Common myeloid progenitor, CD34-positive (primary cell): Measurements from ENCODE around the gene TCF3.
A peak's percentile ranks its signal among the peaks of the same experiment; 100 is the strongest.
"Not testable (repeated sequence)": the region's sequence is repeated elsewhere in the genome, so short reads cannot be mapped to it uniquely, and the experiment has no call there.

ENCODE experiments used
- CTCF ChIA-PET: fragments of 350-600 bp; sonication (Branson Sonifier 250); formaldehyde crosslinking; loops from one replicate; lab custom pipeline; 2021; ENCODE audit warnings: antibody characterized with exemption; lab: Charles Lee
- POLR2A ChIA-PET: fragments of 350-600 bp; sonication (Branson Sonifier 250); formaldehyde crosslinking; loops from one replicate; lab custom pipeline; 2021; ENCODE audit warnings: antibody characterized with exemption; lab: Charles Lee
- DNase-seq, 3 donors: peaks; one replicate each; pipeline versions ENCODE4 v3.0.0 to v3.0.0-alpha.2; 2013
- H3K27ac ChIP-seq, 2 experiments: 1 replicate in 1 of 2; 2 replicates in 1 of 2; pipeline ENCODE4 v1.7.0; 2013; ENCODE audit warnings: inconsistent platforms in 2 of 2, low read length in 2 of 2, mild to moderate bottlenecking in 2 of 2, low read depth in 1 of 2, moderate library complexity in 1 of 2; ENCODE audit not compliant: severe bottlenecking in 2 of 2, insufficient read depth in 1 of 2, poor library complexity in 1 of 2
- H3K27me3 ChIP-seq, 5 experiments: replicated peaks in 2 of 5; 1 replicate in 3 of 5; 2 replicates in 2 of 5; pipeline versions ENCODE4 v1.6.1 to v1.7.0; 2013; ENCODE audit warnings: low read length in 4 of 5, mild to moderate bottlenecking in 2 of 5, moderate library complexity in 2 of 5, inconsistent platforms in 1 of 5; ENCODE audit not compliant: insufficient read depth in 5 of 5, control insufficient read depth in 4 of 5
- H3K36me3 ChIP-seq, 4 experiments: 1 replicate in 2 of 4; 2 replicates in 2 of 4; pipeline versions ENCODE4 v1.6.1 to v1.7.0; 2013; ENCODE audit warnings: low read length in 3 of 4, control low read depth in 1 of 4, mild to moderate bottlenecking in 1 of 4; ENCODE audit not compliant: control insufficient read depth in 4 of 4, insufficient read depth in 4 of 4
- H3K4me1 ChIP-seq, 4 experiments: 1 replicate in 3 of 4; 2 replicates in 1 of 4; pipeline versions ENCODE4 v1.6.1 to v1.7.1; 2013; ENCODE audit warnings: low read length in 3 of 4, mild to moderate bottlenecking in 3 of 4, control low read depth in 1 of 4, inconsistent platforms in 1 of 4, moderate library complexity in 1 of 4; ENCODE audit not compliant: control insufficient read depth in 4 of 4, insufficient read depth in 4 of 4; ENCODE audit errors: control extremely low read depth in 1 of 4
- H3K4me3 ChIP-seq, 7 experiments: 1 replicate in 4 of 7; 2 replicates in 3 of 7; pipeline versions ENCODE4 v1.5.1 to v1.7.0; 2013; ENCODE audit warnings: mild to moderate bottlenecking in 7 of 7, low read length in 6 of 7, moderate library complexity in 6 of 7, inconsistent platforms in 2 of 7, low read depth in 2 of 7, control low read depth in 1 of 7; ENCODE audit not compliant: insufficient read depth in 4 of 7, control insufficient read depth in 1 of 7; ENCODE audit errors: extremely low read depth in 1 of 7
- H3K9me3 ChIP-seq, 5 experiments: 1 replicate in 4 of 5; 2 replicates in 1 of 5; pipeline versions ENCODE4 v1.6.1 to v1.7.1; 2013; ENCODE audit warnings: low read length in 4 of 5, mild to moderate bottlenecking in 2 of 5, inconsistent platforms in 1 of 5, low read depth in 1 of 5, moderate library complexity in 1 of 5; ENCODE audit not compliant: control insufficient read depth in 4 of 5, insufficient read depth in 2 of 5; ENCODE audit errors: control extremely low read depth in 1 of 5
- WGBS: methylation state at CpG from one replicate; pipeline ENCODE4 v1.1.5; 2013; ENCODE audit not compliant: insufficient coverage; 5-methylcytosine and 5-hydroxymethylcytosine counted together

The TCF3 gene

DNA sequence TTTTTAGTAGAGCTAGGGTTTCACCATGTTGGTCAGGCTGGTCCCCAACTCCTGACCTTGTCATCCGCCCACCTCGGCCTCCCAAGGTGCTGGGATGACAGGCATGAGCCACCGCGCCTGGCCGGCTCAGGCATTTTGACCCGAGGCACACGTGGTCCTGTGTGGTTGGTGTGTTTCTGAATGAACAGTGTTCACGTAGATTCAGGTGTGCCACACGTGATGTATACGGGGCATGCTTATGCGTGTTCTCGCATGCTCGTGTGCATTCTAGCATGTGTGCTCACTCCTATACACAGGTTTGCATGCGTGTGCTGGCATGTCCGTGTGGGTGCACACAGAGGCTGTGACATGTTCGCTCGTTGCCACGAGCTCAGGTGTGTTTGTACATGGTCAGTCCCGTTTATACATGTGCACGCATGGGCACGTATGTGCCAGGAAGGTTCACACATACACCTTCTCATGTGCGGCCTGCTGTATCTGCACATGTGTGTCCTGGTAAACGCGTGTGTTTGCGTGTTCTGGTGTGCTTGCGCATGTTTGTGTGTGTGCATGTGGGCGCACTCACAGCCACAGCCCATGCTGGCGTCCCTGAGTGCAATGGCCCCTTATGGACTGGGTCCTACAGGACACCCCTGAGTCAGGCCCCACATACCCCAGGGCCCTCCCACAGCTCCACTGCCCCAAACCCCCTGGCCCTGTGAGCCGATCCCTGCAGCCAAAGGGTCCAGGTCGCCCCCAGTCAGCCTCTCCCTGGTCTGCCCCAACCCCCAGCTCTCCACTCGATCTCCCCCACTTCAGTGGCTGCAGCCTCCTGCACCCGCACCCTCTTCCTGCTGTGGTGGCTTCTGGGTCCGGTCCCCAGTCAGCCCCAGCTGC, 20.6 kb upstream of the TCF3 start:
- H3K27me3 ChIP-seq = peaks cover 0 to 91% (median 29%) of the 10 kb centered on the region in 5 experiments
- no peak for DNase-seq
- WGBS = 89% methylated on average over 28 of the region's 33 CpGs
- H3K4me3 ChIP-seq = no peak overlapping the region
- no peak overlapping the region for H3K27ac ChIP-seq
- no peaks in the 10 kb centered on the region for H3K9me3 ChIP-seq
- ChIA-PET POLR2A (interaction anchor here (0.8 kb wide), 1 partner anchor 95 kb away, joined by 3 read pairs; no protein-coding TSS in a partner anchor), CTCF (interaction anchor here (0.6 to 5.0 kb wide), 27 partner anchors 9 to 165 kb away, joined by 3 to 32 read pairs (median 4); partner anchors contain the start of gene UQCR11)
- peaks cover 0 to 15% (median 13%) of the 10 kb centered on the region in 4 experiments for H3K4me1 ChIP-seq
- H3K36me3 ChIP-seq = no peaks in the 10 kb centered on the region

- H3K27me3 ChIP-seq = peaks cover 0 to 90% (median 28%) of the 10 kb centered on the region in 5 experiments
- DNase-seq = peak; percentile 61 to 73 (median 70)
- WGBS = 5% methylated on average over 40 of the region's 57 CpGs
- no peaks in the 10 kb centered on the region for H3K36me3 ChIP-seq
- no peak overlapping the region for H3K27ac ChIP-seq
- H3K9me3 ChIP-seq = no peaks in the 10 kb centered on the region
- ChIA-PET CTCF (interaction anchor here (0.6 to 5.0 kb wide), 24 partner anchors 8 to 166 kb away, joined by 3 to 32 read pairs (median 4); partner anchors contain the start of gene UQCR11), POLR2A (no interaction called here)
- H3K4me3 ChIP-seq = peak overlapping the region in 6 of 7 experiments; percentile 7 to 48 (median 34)
- peaks cover 0 to 23% (median 20%) of the 10 kb centered on the region in 4 experiments for H3K4me1 ChIP-seq
Observed at GRCh38 chr19:1672038-1672768, 19.8 kb upstream of the TCF3 start.

GRCh38 chr19:1671716-1672037, 19.3 kb upstream of the TCF3 start:
- H3K36me3 ChIP-seq = no peaks in the 10 kb centered on the region
- no peaks in the 10 kb centered on the region for H3K9me3 ChIP-seq
- no peak overlapping the region for H3K27ac ChIP-seq
- H3K27me3 ChIP-seq = peaks cover 0 to 87% (median 24%) of the 10 kb centered on the region in 5 experiments
- DNase-seq = no peak
- 6% methylated on average over 12 of the region's 17 CpGs for WGBS
- POLR2A ChIA-PET = no interaction called here
- H3K4me3 ChIP-seq = peak overlapping the region in 1 of 7 experiments; percentile 47
- CTCF ChIA-PET = interaction anchor here (0.9 to 5.0 kb wide), 15 partner anchors 8 to 167 kb away, joined by 3 to 32 read pairs (median 3); partner anchors contain the start of gene UQCR11
- peaks cover 0 to 24% (median 22%) of the 10 kb centered on the region in 4 experiments for H3K4me1 ChIP-seq

DNA sequence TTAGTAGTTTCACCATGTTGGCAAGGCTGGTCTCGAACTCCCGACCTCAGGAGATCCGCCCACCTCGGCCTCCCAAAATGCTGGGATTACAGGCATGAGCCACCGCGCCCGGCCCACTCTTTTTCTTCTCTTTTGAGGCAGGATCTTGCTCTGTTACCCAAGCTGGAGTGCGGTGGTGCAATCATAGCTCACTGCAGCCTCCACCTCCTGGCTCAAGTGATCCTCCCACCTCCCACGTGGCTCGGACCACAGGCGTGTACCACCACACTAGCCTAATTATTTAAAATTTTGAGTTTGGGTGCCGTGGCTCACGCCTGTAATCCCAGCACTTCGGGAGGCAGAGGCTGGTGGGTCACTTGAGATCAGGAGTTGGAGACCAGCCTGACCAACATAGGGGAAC, 18.3 kb upstream of the TCF3 start:
- 47% methylated on average over 12 of the region's 14 CpGs for WGBS
- Histone ChIP-seq H3K4me1 (peaks cover 0 to 24% (median 22%) of the 10 kb centered on the region in 4 experiments), H3K27me3 (peaks cover 0 to 78% (median 15%) of the 10 kb centered on the region in 5 experiments)
- H3K9me3 ChIP-seq, H3K36me3 ChIP-seq, H3K27ac ChIP-seq, H3K4me3 ChIP-seq, DNase-seq, POLR2A ChIA-PET: not testable (repeated sequence)
- CTCF ChIA-PET = interaction anchor here (0.8 to 5.0 kb wide), 7 partner anchors 46 to 124 kb away, joined by 3 to 32 read pairs (median 7); partner anchors contain the start of gene UQCR11

- peak in 2 of 3 donors; percentile 32 to 40 for DNase-seq
- CTCF ChIA-PET = interaction anchor here (1.2 kb wide), 1 partner anchor 63 kb away, joined by 4 read pairs; no protein-coding TSS in a partner anchor
- POLR2A ChIA-PET = no interaction called here
- Histone ChIP-seq H3K4me3 (no peak overlapping the region), H3K36me3 (no peaks in the 10 kb centered on the region), H3K27me3 (peaks cover 0 to 60% (median 13%) of the 10 kb centered on the region in 5 experiments), H3K9me3 (no peaks in the 10 kb centered on the region), H3K27ac (no peak overlapping the region), H3K4me1 (peaks cover 0 to 24% (median 22%) of the 10 kb centered on the region in 4 experiments)
- 4% methylated on average over 16 of the region's 21 CpGs for WGBS
Observed at GRCh38 chr19:1668486-1669270, 16.3 kb upstream of the TCF3 start.

- no peak overlapping the region for H3K4me3 ChIP-seq
- ChIA-PET CTCF (interaction anchor here (0.7 kb wide), 1 partner anchor 43 kb away, joined by 3 read pairs; no protein-coding TSS in a partner anchor), POLR2A (no interaction called here)
- H3K27ac ChIP-seq = no peak overlapping the region
- 74% methylated on average over 2 of the region's 2 CpGs for WGBS
- peaks cover 0 to 22% (median 18%) of the 10 kb centered on the region in 4 experiments for H3K4me1 ChIP-seq
- H3K36me3 ChIP-seq = no peaks in the 10 kb centered on the region
- no peak for DNase-seq
- H3K9me3 ChIP-seq = no peaks in the 10 kb centered on the region
- peaks cover 0 to 54% (median 13%) of the 10 kb centered on the region in 5 experiments for H3K27me3 ChIP-seq
Observed at GRCh38 chr19:1668048-1668485, 15.7 kb upstream of the TCF3 start.
